Karpas-422 (cell line): ENCODE measurements around the gene MFSD6. TPM values are rescaled to one million over a fixed set of nuclear protein-coding genes. Genes with fewer than 3 reads are reported as not detected.
"Not testable (repeated sequence)": the region's sequence is repeated elsewhere in the genome, so short reads cannot be mapped to it uniquely, and the experiment has no call there.

ENCODE experiments used
- DNase-seq: peaks from one replicate; pipeline ENCODE4 v3.0.0-alpha.2; 2015
- H2AFZ ChIP-seq: fragments of 200-600 bp; sonication (generic); 2 replicates; pipeline ENCODE4 v1.6.1; 2014; ENCODE audit warnings: antibody characterized with exemption, low read length, mixed read lengths
- H3K27ac ChIP-seq: fragments of 200-600 bp; sonication (generic); 2 replicates; pipeline ENCODE4 v1.5.1; 2014; ENCODE audit warnings: mild to moderate bottlenecking, low read length, moderate library complexity
- H3K27me3 ChIP-seq: fragments of 200-600 bp; sonication (generic); 2 replicates; pipeline ENCODE4 v1.6.1; 2014; ENCODE audit warnings: low read length, mixed read lengths
- H3K36me3 ChIP-seq: fragments of 200-600 bp; sonication (generic); 2 replicates; pipeline ENCODE4 v1.6.1; 2014; ENCODE audit warnings: low read length, mixed read lengths; ENCODE audit not compliant: insufficient read depth
- H3K4me1 ChIP-seq: fragments of 200-600 bp; sonication (generic); 2 replicates; pipeline ENCODE4 v1.6.1; 2014; ENCODE audit warnings: mild to moderate bottlenecking, low read length, mixed read lengths
- H3K4me2 ChIP-seq: fragments of 200-600 bp; sonication (generic); 2 replicates; pipeline ENCODE4 v1.6.1; 2014; ENCODE audit warnings: low read length, low read depth, mild to moderate bottlenecking; ENCODE audit not compliant: poor library complexity, severe bottlenecking
- H3K4me3 ChIP-seq: fragments of 200-600 bp; sonication (generic); 2 replicates; pipeline ENCODE4 v1.5.1; 2014; ENCODE audit warnings: mild to moderate bottlenecking, antibody characterized with exemption, low read length, mixed read lengths
- H3K79me2 ChIP-seq: fragments of 200-600 bp; sonication (generic); 2 replicates; pipeline ENCODE4 v1.6.1; 2014; ENCODE audit warnings: mild to moderate bottlenecking, low read length, mixed read lengths
- H3K9ac ChIP-seq: fragments of 200-600 bp; sonication (generic); 2 replicates; pipeline ENCODE4 v1.6.0; 2014; ENCODE audit warnings: low read length
- H3K9me2 ChIP-seq: fragments of 200-600 bp; sonication (generic), shearing (Covaris generic); replicated peaks from 2 replicates; pipeline ENCODE4 v1.6.0; 2014; ENCODE audit warnings: mild to moderate bottlenecking, low read length, moderate library complexity; ENCODE audit not compliant: insufficient read depth
- H3K9me3 ChIP-seq: fragments of 300-700, 200-600 bp; sonication (generic); 2 replicates; pipeline ENCODE4 v1.6.1; 2014; ENCODE audit warnings: low read length, mixed read lengths
- H4K20me1 ChIP-seq: fragments of 200-600 bp; sonication (generic); 2 replicates; pipeline ENCODE4 v1.6.1; 2014; ENCODE audit warnings: mild to moderate bottlenecking, antibody characterized with exemption, low read length, low read depth; ENCODE audit not compliant: insufficient read depth
- total RNA-seq: library from RNA; depleted of rRNA; stranded (reverse); fragments of >200 nt; shearing (Covaris generic); gene quantifications from 2 replicates; pipeline ENCODE4 v1.2.3, GENCODE V29; 2014; ENCODE audit warnings: low replicate concordance

The MFSD6 gene
- total RNA-seq, 1 experiment from 2014 or later, result 65.9 TPM

GRCh38 chr2:190504912-190505311, 96.8 kb downstream of the MFSD6 start:
- Histone ChIP-seq H3K36me3 (peaks cover 57% of the 10 kb centered on the region; the same call in 1 of the 2 replicates), H3K9ac (no peak overlapping the region)

GRCh38 chr2:190505696-190506095, 97.5 kb downstream of the MFSD6 start:
- no peaks in the 10 kb centered on the region for H4K20me1 ChIP-seq
- DNase-seq, result no peak
- H3K9ac ChIP-seq, result no peak overlapping the region
- no peaks in the 10 kb centered on the region for H3K9me2 ChIP-seq
- H3K4me3 ChIP-seq, result no peak overlapping the region
- H3K27ac ChIP-seq, result no peak overlapping the region
- H3K27me3 ChIP-seq, result no peaks in the 10 kb centered on the region
- H3K9me3 ChIP-seq, result no peaks in the 10 kb centered on the region
- H3K79me2 ChIP-seq, result no peaks in the 10 kb centered on the region; the same call in 1 of the 2 replicates
- H3K36me3 ChIP-seq, result peaks cover 53% of the 10 kb centered on the region; the same call in 1 of the 2 replicates
- no peak overlapping the region for H3K4me2 ChIP-seq
- H3K4me1 ChIP-seq, result peaks cover 20% of the 10 kb centered on the region
- no peak overlapping the region for H2AFZ ChIP-seq

More at GRCh38 chr2:190504912-190505311, 96.8 kb downstream of the MFSD6 start:
- H3K4me2 ChIP-seq, result no peak overlapping the region
- DNase-seq, result no peak
- H4K20me1 ChIP-seq, result no peaks in the 10 kb centered on the region
- H3K4me3 ChIP-seq, result no peak overlapping the region
- H2AFZ ChIP-seq, result no peak overlapping the region
- no peaks in the 10 kb centered on the region; the same call in 1 of the 2 replicates for H3K79me2 ChIP-seq
- H3K9me3 ChIP-seq, result no peaks in the 10 kb centered on the region
- H3K4me1 ChIP-seq, result peaks cover 20% of the 10 kb centered on the region
- no peak overlapping the region for H3K27ac ChIP-seq
- no peaks in the 10 kb centered on the region for H3K9me2 ChIP-seq
- H3K27me3 ChIP-seq, result no peaks in the 10 kb centered on the region

GRCh38 chr2:190506666-190507065, 98.5 kb downstream of the MFSD6 start:
- H3K4me1 ChIP-seq, result peaks cover 20% of the 10 kb centered on the region
- no peak overlapping the region for H2AFZ ChIP-seq
- H3K9me2 ChIP-seq, result no peaks in the 10 kb centered on the region
- peaks cover 50% of the 10 kb centered on the region; the same call in 1 of the 2 replicates for H3K36me3 ChIP-seq
- no peaks in the 10 kb centered on the region for H4K20me1 ChIP-seq
- H3K79me2 ChIP-seq, result no peaks in the 10 kb centered on the region; the same call in 1 of the 2 replicates
- H3K4me2 ChIP-seq, result no peak overlapping the region
- H3K9ac ChIP-seq, result no peak overlapping the region
- no peak for DNase-seq
- H3K27me3 ChIP-seq, result no peaks in the 10 kb centered on the region
- H3K27ac ChIP-seq, result no peak overlapping the region
- H3K9me3 ChIP-seq, result no peaks in the 10 kb centered on the region
- H3K4me3 ChIP-seq, result no peak overlapping the region

GRCh38 chr2:190507135-190507534, 99.0 kb downstream of the MFSD6 start:
- H3K9ac ChIP-seq, result no peak overlapping the region

GRCh38 chr2:190509895-190510294, 101.7 kb downstream of the MFSD6 start:
- peaks cover 20% of the 10 kb centered on the region for H3K4me1 ChIP-seq
- peaks cover 38% of the 10 kb centered on the region; the same call in 1 of the 2 replicates for H3K36me3 ChIP-seq
- not testable (repeated sequence) for H2AFZ ChIP-seq, H3K27me3 ChIP-seq, H3K79me2 ChIP-seq, DNase-seq, H3K4me3 ChIP-seq, H3K9ac ChIP-seq, H3K9me3 ChIP-seq, H3K27ac ChIP-seq, H4K20me1 ChIP-seq, H3K4me2 ChIP-seq, H3K9me2 ChIP-seq

More at GRCh38 chr2:190507135-190507534, 99.0 kb downstream of the MFSD6 start:
- Histone ChIP-seq H3K27me3 (no peaks in the 10 kb centered on the region), H3K9me2 (no peaks in the 10 kb centered on the region), H3K79me2 (no peaks in the 10 kb centered on the region; the same call in 1 of the 2 replicates), H3K4me1 (peaks cover 20% of the 10 kb centered on the region), H4K20me1 (no peaks in the 10 kb centered on the region), H2AFZ (no peak overlapping the region), H3K4me2 (no peak overlapping the region), H3K27ac (peak overlapping the region; percentile 51), H3K36me3 (peaks cover 50% of the 10 kb centered on the region; the same call in 1 of the 2 replicates), H3K9me3 (no peaks in the 10 kb centered on the region), H3K4me3 (no peak overlapping the region)
- DNase-seq, result no peak

GRCh38 chr2:190511104-190511503, 102.9 kb downstream of the MFSD6 start:
- Histone ChIP-seq H3K27ac (no peak overlapping the region), H3K9ac (no peak overlapping the region), H4K20me1 (no peaks in the 10 kb centered on the region), H2AFZ (no peak overlapping the region), H3K27me3 (no peaks in the 10 kb centered on the region), H3K4me1 (peaks cover 29% of the 10 kb centered on the region), H3K79me2 (no peaks in the 10 kb centered on the region), H3K4me3 (no peak overlapping the region), H3K36me3 (peaks cover 33% of the 10 kb centered on the region; the same call in 1 of the 2 replicates), H3K4me2 (no peak overlapping the region), H3K9me2 (no peaks in the 10 kb centered on the region), H3K9me3 (no peaks in the 10 kb centered on the region)
- peak; percentile 64 for DNase-seq

- Histone ChIP-seq H2AFZ (no peak overlapping the region), H3K27ac (no peak overlapping the region), H3K9me2 (no peaks in the 10 kb centered on the region), H3K4me2 (no peak overlapping the region), H3K9ac (no peak overlapping the region), H3K36me3 (peaks cover 37% of the 10 kb centered on the region; the same call in 1 of the 2 replicates), H3K79me2 (no peaks in the 10 kb centered on the region), H4K20me1 (no peaks in the 10 kb centered on the region), H3K4me3 (no peak overlapping the region), H3K9me3 (no peaks in the 10 kb centered on the region), H3K4me1 (peaks cover 14% of the 10 kb centered on the region), H3K27me3 (no peaks in the 10 kb centered on the region)
- no peak for DNase-seq
These were observed 104.5 kb downstream of the MFSD6 start for GRCh38 chr2:190512539-190513095.

- Histone ChIP-seq H3K79me2 (no peaks in the 10 kb centered on the region), H3K4me2 (no peak overlapping the region), H2AFZ (no peak overlapping the region), H3K9me3 (no peaks in the 10 kb centered on the region), H4K20me1 (no peaks in the 10 kb centered on the region), H3K27ac (no peak overlapping the region), H3K36me3 (peaks cover 36% of the 10 kb centered on the region; the same call in 1 of the 2 replicates), H3K4me3 (no peak overlapping the region), H3K9ac (no peak overlapping the region), H3K4me1 (peaks cover 10% of the 10 kb centered on the region), H3K27me3 (no peaks in the 10 kb centered on the region), H3K9me2 (no peaks in the 10 kb centered on the region)
- no peak for DNase-seq
These were observed 105.7 kb downstream of the MFSD6 start for GRCh38 chr2:190513877-190514276.
